ENCODE results near the gene SUMF2. TPM values are rescaled to one million over a fixed set of nuclear protein-coding genes. Genes with fewer than 3 reads are reported as not detected.
"Not testable (repeated sequence)": the region's sequence is repeated elsewhere in the genome, so short reads cannot be mapped to it uniquely, and the experiment has no call there.

SUMF2 gene
- total RNA-seq, 4 donors from 2014 or later = 93.4 to 134 (median 113) TPM

GRCh38 chr7:56092789-56093531 lies 28.9 kb downstream of the SUMF2 start, which contains the start of gene PHKG1:
TSS of gene PHKG1 (minus strand) at chr7:56092952. CDS start at chr7:56088941, 4,011 bp downstream.
- H3K9me3 ChIP-seq = no peaks in the 10 kb centered on the region
- H3K4me3 ChIP-seq = peak within 1 kb of the TSS; percentile 18
- DNase-seq (ENCODE audit: low spot score in 2 of 2) = peak; percentile 86
- H3K4me1 ChIP-seq = peaks cover 20% of the 10 kb centered on the region
- WGBS = 6% methylated on average over 4 of the region's 19 CpGs
- no peaks in the 10 kb centered on the region for H3K27me3 ChIP-seq
- peak in 1 of 2 donors; percentile 51 for TF ChIP-seq CTCF (IDR thresholded peaks at IDR 0.05)
- no peak for TF ChIP-seq POLR2AphosphoS5 (IDR thresholded peaks at IDR 0.05)
- no peaks in the 10 kb centered on the region for H3K36me3 ChIP-seq
- H3K27ac ChIP-seq = peak within 1 kb of the TSS; percentile 51

- no peaks in the 10 kb centered on the region for H3K27me3 ChIP-seq
- no peak overlapping the region for H3K27ac ChIP-seq
- no peak overlapping the region for H3K4me3 ChIP-seq
- peaks cover 7% of the 10 kb centered on the region for H3K4me1 ChIP-seq
- H3K9me3 ChIP-seq = no peaks in the 10 kb centered on the region
- TF ChIP-seq POLR2AphosphoS5 (IDR thresholded peaks at IDR 0.05) (peak in 1 of 3 donors; percentile 30), CTCF (IDR thresholded peaks at IDR 0.05) (no peak), POLR2A (IDR thresholded peaks at IDR 0.05) (no peak)
- WGBS = 57% methylated on average over 5 of the region's 5 CpGs
- peak; percentile 85 to 89 for DNase-seq (ENCODE audit: low spot score in 2 of 2)
- H3K36me3 ChIP-seq = peaks cover 39% of the 10 kb centered on the region
Observed at GRCh38 chr7:56097700-56098099, 33.6 kb downstream of the SUMF2 start.

- not testable (repeated sequence) for H3K4me3 ChIP-seq; H3K4me1 ChIP-seq; H3K9me3 ChIP-seq; H3K27ac ChIP-seq; H3K27me3 ChIP-seq; DNase-seq (ENCODE audit: low spot score in 2 of 2)
- WGBS = 89% methylated on average over 8 of the region's 8 CpGs
- H3K36me3 ChIP-seq = peaks cover 46% of the 10 kb centered on the region
Observed at GRCh38 chr7:56098187-56099008, 34.3 kb downstream of the SUMF2 start.

- 94% methylated on average over 3 of the region's 3 CpGs for WGBS
- H3K9me3 ChIP-seq = no peaks in the 10 kb centered on the region
- no peaks in the 10 kb centered on the region for H3K27me3 ChIP-seq
- H3K4me1 ChIP-seq = peaks cover 2% of the 10 kb centered on the region
- TF ChIP-seq POLR2AphosphoS5 (IDR thresholded peaks at IDR 0.05) (no peak), POLR2A (IDR thresholded peaks at IDR 0.05) (no peak)
- no peak overlapping the region for H3K4me3 ChIP-seq
- peaks cover 56% of the 10 kb centered on the region for H3K36me3 ChIP-seq
- no peak overlapping the region for H3K27ac ChIP-seq
- DNase-seq (ENCODE audit: low spot score in 2 of 2) = no peak
Observed at GRCh38 chr7:56099653-56100052, 35.6 kb downstream of the SUMF2 start.

- peaks cover 52% of the 10 kb centered on the region for H3K36me3 ChIP-seq
Observed at GRCh38 chr7:56104138-56104537, 40.1 kb downstream of the SUMF2 start.

GRCh38 chr7:56105508-56105907 lies 41.4 kb downstream of the SUMF2 start:
- TF ChIP-seq CTCF (IDR thresholded peaks at IDR 0.05) (no peak), EP300 (IDR thresholded peaks at IDR 0.05) (no peak), POLR2AphosphoS5 (IDR thresholded peaks at IDR 0.05) (no peak), POLR2A (IDR thresholded peaks at IDR 0.05) (no peak)
- Histone ChIP-seq H3K9me3 (no peaks in the 10 kb centered on the region), H3K27ac (peak overlapping the region; percentile 94), H3K4me1 (peaks cover 15% of the 10 kb centered on the region), H3K36me3 (peaks cover 39% of the 10 kb centered on the region), H3K27me3 (no peaks in the 10 kb centered on the region), H3K4me3 (peak overlapping the region; percentile 82)
- DNase-seq (ENCODE audit: low spot score in 2 of 2) = no peak
- WGBS = 17% methylated on average over 6 of the region's 6 CpGs

More at GRCh38 chr7:56104138-56104537, 40.1 kb downstream of the SUMF2 start:
- H3K27me3 ChIP-seq; DNase-seq (ENCODE audit: low spot score in 2 of 2); H3K4me3 ChIP-seq; H3K27ac ChIP-seq; H3K9me3 ChIP-seq: not testable (repeated sequence)
- 81% methylated on average over 9 of the region's 9 CpGs for WGBS
- H3K4me1 ChIP-seq = peaks cover 15% of the 10 kb centered on the region

Measured in suprapubic skin (tissue), 4 donors.